HG02759 (cell line): ENCODE measurements around the gene YTHDF2.
"Not testable (repeated sequence)": the region's sequence is repeated elsewhere in the genome, so short reads cannot be mapped to it uniquely, and the experiment has no call there.

Experiments used
- ATAC-seq: cut with Tn5 transposase; IDR thresholded peaks from one replicate; pipeline ENCODE4 v1.9.1; 2021; ENCODE audit warnings: mild to moderate bottlenecking, moderate library complexity; ENCODE audit not compliant: unreplicated experiment

YTHDF2 gene

GRCh38 chr1:28758420-28758819 lies 21.7 kb downstream of the YTHDF2 start:
- no peak for ATAC-seq

GRCh38 chr1:28759257-28759656 lies 22.5 kb downstream of the YTHDF2 start:
- ATAC-seq: no peak

GRCh38 chr1:28761189-28761588 lies 24.4 kb downstream of the YTHDF2 start:
- ATAC-seq: no peak

- ATAC-seq: no peak
Observed at GRCh38 chr1:28766532-28767183, 29.9 kb downstream of the YTHDF2 start.

GRCh38 chr1:28770601-28771165 lies 33.9 kb downstream of the YTHDF2 start:
- no peak for ATAC-seq

GRCh38 chr1:28771921-28772320 lies 35.2 kb downstream of the YTHDF2 start:
- not testable (repeated sequence) for ATAC-seq

- ATAC-seq: no peak
Observed at GRCh38 chr1:28773105-28773504, 36.4 kb downstream of the YTHDF2 start.

- ATAC-seq: no peak
Observed at GRCh38 chr1:28775121-28775942, 38.6 kb downstream of the YTHDF2 start.

GRCh38 chr1:28776341-28776740 lies 39.6 kb downstream of the YTHDF2 start:
- ATAC-seq: no peak

- no peak for ATAC-seq
Observed at GRCh38 chr1:28778021-28778420, 41.3 kb downstream of the YTHDF2 start.

GRCh38 chr1:28779751-28780408 lies 43.1 kb downstream of the YTHDF2 start:
- ATAC-seq: no peak

GRCh38 chr1:28781305-28781704 lies 44.6 kb downstream of the YTHDF2 start:
- no peak for ATAC-seq

GRCh38 chr1:28782011-28782410 lies 45.3 kb downstream of the YTHDF2 start:
- no peak for ATAC-seq

GRCh38 chr1:28783363-28783762 lies 46.6 kb downstream of the YTHDF2 start:
- ATAC-seq: no peak

- no peak for ATAC-seq
Observed at GRCh38 chr1:28789412-28789811, 52.7 kb downstream of the YTHDF2 start.

- ATAC-seq: no peak
Observed at GRCh38 chr1:28789816-28790215, 53.1 kb downstream of the YTHDF2 start.

- ATAC-seq: no peak
Observed at GRCh38 chr1:28790377-28791035, 53.8 kb downstream of the YTHDF2 start.

- not testable (repeated sequence) for ATAC-seq
Observed at GRCh38 chr1:28791929-28792328, 55.2 kb downstream of the YTHDF2 start.

GRCh38 chr1:28792644-28793121 lies 55.9 kb downstream of the YTHDF2 start:
- ATAC-seq: no peak

GRCh38 chr1:28794582-28794981 lies 57.8 kb downstream of the YTHDF2 start:
- ATAC-seq: not testable (repeated sequence)
